GM23338 (cell line): Measurements from ENCODE around the gene SCYGR6.

Experiments
- CREB1 ChIP-seq: fragments of 250-450 bp; sonication (Bioruptor Pico); IDR thresholded peaks from 2 replicates; pipeline ENCODE4 v1.5.0; 2020; ENCODE audit warnings: low read depth, mild to moderate bottlenecking, moderate library complexity
- ETS1 ChIP-seq: IDR thresholded peaks from 2 replicates; pipeline ENCODE4 v1.6.1; 2016; ENCODE audit warnings: antibody characterized with exemption
- EZH2 ChIP-seq: fragments of 200-600 bp; sonication (generic); IDR thresholded peaks from one replicate; pipeline ENCODE4 v1.8.0; 2017; ENCODE audit warnings: antibody characterized with exemption, mild to moderate bottlenecking, low read depth; ENCODE audit not compliant: unreplicated experiment
- EZH2phosphoT487 ChIP-seq: fragments of 200-600 bp; sonication (generic); IDR thresholded peaks from one replicate; pipeline ENCODE4 v1.8.1; 2018; ENCODE audit warnings: antibody characterized with exemption; ENCODE audit not compliant: unreplicated experiment
- POLR2AphosphoS5 ChIP-seq: IDR thresholded peaks from 2 replicates; pipeline ENCODE4 v1.6.1; 2016; ENCODE audit warnings: antibody characterized with exemption, low read depth
- TF ChIP-seq, protein P1 (sequence below), 2 experiments: fragments of 200-600 bp in 1 of 2; sonication (generic) in 1 of 2; conservative IDR thresholded peaks; 2 replicates each; pipeline versions ENCODE4 v1.5.1 to v1.6.1; 2016 to 2017; ENCODE audit warnings: antibody characterized with exemption in 2 of 2, low read depth in 2 of 2, mild to moderate bottlenecking in 2 of 2, moderate library complexity in 1 of 2
- TF ChIP-seq, protein P2 (sequence below): IDR thresholded peaks from one replicate; pipeline ENCODE4 v1.6.1; 2018; ENCODE audit warnings: antibody characterized with exemption; ENCODE audit not compliant: unreplicated experiment

GRCh38 chr2:227687189-227687588 lies 37.4 kb downstream of the SCYGR6 start:
- no peak for TF ChIP-seq EZH2phosphoT487
- TF ChIP-seq, protein P1, sequence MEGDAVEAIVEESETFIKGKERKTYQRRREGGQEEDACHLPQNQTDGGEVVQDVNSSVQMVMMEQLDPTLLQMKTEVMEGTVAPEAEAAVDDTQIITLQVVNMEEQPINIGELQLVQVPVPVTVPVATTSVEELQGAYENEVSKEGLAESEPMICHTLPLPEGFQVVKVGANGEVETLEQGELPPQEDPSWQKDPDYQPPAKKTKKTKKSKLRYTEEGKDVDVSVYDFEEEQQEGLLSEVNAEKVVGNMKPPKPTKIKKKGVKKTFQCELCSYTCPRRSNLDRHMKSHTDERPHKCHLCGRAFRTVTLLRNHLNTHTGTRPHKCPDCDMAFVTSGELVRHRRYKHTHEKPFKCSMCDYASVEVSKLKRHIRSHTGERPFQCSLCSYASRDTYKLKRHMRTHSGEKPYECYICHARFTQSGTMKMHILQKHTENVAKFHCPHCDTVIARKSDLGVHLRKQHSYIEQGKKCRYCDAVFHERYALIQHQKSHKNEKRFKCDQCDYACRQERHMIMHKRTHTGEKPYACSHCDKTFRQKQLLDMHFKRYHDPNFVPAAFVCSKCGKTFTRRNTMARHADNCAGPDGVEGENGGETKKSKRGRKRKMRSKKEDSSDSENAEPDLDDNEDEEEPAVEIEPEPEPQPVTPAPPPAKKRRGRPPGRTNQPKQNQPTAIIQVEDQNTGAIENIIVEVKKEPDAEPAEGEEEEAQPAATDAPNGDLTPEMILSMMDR (conservative IDR thresholded peaks at IDR 0.05; ENCODE audit: low read depth in 2 of 2): no peak
- TF ChIP-seq ETS1: no peak
- no peak for TF ChIP-seq POLR2AphosphoS5
- TF ChIP-seq EZH2: no peak
- TF ChIP-seq, protein P2, sequence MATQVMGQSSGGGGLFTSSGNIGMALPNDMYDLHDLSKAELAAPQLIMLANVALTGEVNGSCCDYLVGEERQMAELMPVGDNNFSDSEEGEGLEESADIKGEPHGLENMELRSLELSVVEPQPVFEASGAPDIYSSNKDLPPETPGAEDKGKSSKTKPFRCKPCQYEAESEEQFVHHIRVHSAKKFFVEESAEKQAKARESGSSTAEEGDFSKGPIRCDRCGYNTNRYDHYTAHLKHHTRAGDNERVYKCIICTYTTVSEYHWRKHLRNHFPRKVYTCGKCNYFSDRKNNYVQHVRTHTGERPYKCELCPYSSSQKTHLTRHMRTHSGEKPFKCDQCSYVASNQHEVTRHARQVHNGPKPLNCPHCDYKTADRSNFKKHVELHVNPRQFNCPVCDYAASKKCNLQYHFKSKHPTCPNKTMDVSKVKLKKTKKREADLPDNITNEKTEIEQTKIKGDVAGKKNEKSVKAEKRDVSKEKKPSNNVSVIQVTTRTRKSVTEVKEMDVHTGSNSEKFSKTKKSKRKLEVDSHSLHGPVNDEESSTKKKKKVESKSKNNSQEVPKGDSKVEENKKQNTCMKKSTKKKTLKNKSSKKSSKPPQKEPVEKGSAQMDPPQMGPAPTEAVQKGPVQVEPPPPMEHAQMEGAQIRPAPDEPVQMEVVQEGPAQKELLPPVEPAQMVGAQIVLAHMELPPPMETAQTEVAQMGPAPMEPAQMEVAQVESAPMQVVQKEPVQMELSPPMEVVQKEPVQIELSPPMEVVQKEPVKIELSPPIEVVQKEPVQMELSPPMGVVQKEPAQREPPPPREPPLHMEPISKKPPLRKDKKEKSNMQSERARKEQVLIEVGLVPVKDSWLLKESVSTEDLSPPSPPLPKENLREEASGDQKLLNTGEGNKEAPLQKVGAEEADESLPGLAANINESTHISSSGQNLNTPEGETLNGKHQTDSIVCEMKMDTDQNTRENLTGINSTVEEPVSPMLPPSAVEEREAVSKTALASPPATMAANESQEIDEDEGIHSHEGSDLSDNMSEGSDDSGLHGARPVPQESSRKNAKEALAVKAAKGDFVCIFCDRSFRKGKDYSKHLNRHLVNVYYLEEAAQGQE: no peak
- no peak for TF ChIP-seq CREB1 (CRISPR knock-in tag)
